Anterior cingulate cortex (tissue), 58 donors: ENCODE results near the gene RELL1.

ENCODE experiments used
- DNase-seq, 58 donors: peaks; one replicate each; lab custom pipeline; 2025; lab: John Stamatoyannopoulos, UW

RELL1 gene

GRCh38 chr4:37641886-37642849, 44.0 kb downstream of the RELL1 start:
- DNase-seq: no peak

- DNase-seq: no peak
These were observed 44.8 kb downstream of the RELL1 start for GRCh38 chr4:37641352-37641751.

- no peak for DNase-seq
These were observed 46.5 kb downstream of the RELL1 start for GRCh38 chr4:37639551-37640285.

DNA sequence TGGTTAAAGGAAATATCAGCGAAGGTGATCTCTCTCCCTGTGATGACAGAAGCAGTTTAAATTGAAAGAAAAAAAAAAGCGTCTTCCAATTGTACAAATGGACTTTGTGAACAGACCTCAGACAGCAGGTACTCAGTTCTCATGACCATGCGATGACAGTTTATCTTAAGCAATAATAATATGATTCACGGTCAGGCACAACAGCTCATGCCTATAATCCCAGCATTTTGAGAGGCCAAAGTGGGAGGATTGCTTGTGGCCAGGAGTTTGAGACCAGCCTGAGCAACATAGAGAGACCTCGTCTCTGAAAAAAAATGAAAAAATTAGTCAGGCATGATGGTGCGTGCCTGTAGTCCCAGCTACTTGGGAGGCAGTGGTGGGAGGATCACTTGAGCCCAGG, 51.0 kb downstream of the RELL1 start:
- no peak for DNase-seq

DNA sequence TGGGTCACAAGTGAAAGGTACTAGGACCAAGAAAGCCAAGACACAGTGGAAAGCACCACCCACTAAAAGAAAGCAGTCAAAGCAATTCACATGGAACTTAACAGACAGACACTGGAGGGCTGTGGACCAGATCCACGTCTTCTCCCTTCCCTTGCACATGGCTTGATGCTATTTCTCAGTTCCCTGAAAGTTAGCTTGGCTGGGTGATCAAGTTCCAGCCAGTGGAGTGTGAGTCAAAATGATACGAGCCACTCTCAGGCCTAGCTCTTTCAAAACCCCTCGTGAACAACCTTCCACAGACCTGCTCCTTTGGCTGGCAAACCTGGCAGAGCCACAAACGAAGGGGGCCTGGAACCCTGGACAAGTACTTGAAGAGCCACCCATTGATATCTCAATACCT, 52.0 kb downstream of the RELL1 start:
- DNase-seq: no peak

DNA sequence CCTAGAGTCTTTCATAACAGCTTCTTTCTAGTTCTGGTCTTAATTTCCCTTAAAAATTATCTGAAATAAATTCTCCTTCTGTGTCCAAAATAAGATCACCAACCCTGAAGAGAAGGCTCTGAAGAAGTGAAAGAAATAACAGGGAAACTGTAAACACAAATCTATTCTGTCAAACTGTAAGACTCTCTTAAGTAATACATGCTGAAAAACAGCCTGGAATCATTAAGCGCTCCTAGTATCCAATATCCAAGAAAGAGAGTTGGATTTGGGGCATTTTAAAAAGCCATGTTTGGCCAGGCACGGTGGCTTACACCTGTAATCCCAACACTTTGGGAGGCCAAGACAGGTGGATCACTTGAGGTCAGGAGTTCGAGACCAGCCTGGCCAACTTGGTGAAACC, 53.3 kb downstream of the RELL1 start:
- DNase-seq: no peak

GRCh38 chr4:37631551-37631950, 54.6 kb downstream of the RELL1 start:
- DNase-seq: no peak

DNA sequence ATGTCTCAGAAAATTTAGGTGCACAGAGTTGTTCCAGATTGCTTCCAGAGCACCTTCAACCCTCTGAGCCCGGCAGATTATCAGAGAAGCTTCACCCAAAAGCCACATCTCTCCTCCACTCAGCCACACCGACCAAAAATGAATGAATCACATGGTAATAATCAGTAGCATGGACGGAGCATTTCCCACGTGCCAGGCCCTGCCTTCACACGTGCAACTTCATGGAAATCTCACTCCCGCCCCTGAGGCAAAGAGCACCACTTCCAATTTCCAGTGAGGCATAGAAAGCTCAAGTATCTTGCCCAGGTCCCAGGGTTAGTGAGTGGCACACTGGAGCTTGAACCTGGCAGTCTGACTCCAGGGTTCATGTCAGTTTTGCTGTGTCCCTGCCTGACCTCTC, 56.5 kb downstream of the RELL1 start:
- no peak for DNase-seq

DNA sequence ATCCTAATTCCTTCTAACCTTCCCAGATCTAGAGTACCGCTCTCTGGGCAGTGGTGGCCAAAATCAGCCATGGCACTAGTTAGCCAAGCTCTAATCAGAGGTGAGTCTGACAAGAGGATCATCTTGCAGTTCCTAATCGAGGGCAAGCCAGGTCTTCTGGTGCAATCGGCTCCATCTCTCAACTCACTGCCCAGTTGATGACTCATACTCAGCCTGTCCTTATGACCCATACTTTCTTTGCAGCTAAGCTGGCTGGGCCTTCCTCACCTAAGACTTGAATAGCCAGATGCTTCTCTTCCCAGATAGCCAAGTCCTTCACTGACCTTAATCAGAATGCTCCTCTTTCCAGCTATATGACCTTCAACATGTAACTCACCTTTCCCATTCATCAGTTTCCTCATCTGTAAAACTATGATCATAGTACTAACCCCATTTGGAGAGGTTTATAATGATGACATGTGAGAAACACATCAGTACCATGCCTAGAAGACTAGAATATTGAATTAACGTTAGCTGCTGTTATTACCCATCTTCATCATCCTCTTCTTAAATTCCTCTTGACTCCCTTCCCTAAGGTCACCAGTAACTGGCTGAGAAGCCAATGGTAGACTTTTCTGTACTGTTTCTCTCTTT, 57.1 kb downstream of the RELL1 start:
- no peak for DNase-seq

- no peak for DNase-seq
These were observed 58.9 kb downstream of the RELL1 start for GRCh38 chr4:37627263-37627662.

- DNase-seq: no peak
These were observed 60.7 kb downstream of the RELL1 start for GRCh38 chr4:37625499-37625898.

GRCh38 chr4:37623940-37624339, 62.2 kb downstream of the RELL1 start:
- no peak for DNase-seq

DNA sequence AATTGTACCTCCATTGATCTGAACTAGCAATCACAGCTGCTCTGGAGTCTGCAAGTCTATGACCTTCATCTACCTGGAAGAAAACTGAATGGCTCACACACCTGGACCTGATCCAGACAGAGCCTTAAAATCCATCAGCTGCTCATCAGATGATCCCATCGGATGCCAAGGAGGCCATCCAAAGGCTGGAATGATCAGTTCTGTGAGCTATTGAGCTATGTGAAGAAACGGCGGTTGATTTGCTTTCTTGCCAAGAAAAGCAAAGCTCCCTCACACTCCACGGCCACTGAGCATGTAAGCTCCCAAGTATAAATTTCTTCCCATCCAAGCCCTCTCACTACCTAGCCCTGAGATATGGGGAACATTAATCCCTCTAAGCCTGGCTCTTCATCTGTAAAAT, 63.1 kb downstream of the RELL1 start:
- no peak for DNase-seq

- DNase-seq: no peak
These were observed 66.0 kb downstream of the RELL1 start for GRCh38 chr4:37620176-37620575.

DNA sequence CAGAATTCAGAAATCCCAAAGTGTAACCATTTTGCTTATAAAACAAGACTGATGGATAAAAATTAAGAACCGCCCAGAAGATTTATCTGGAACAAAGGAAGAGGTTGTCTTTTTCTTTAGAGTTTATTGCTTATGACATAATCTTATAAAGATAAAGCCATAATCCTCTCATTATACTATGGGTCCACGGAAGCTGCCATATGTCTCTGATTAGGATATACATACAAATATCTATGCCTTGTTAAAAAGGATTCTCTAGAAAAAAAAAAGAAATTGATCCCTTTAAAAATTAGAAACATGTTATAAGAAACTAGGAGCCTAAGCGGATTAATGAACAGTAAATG, 70.5 kb downstream of the RELL1 start:
- DNase-seq: no peak

DNA sequence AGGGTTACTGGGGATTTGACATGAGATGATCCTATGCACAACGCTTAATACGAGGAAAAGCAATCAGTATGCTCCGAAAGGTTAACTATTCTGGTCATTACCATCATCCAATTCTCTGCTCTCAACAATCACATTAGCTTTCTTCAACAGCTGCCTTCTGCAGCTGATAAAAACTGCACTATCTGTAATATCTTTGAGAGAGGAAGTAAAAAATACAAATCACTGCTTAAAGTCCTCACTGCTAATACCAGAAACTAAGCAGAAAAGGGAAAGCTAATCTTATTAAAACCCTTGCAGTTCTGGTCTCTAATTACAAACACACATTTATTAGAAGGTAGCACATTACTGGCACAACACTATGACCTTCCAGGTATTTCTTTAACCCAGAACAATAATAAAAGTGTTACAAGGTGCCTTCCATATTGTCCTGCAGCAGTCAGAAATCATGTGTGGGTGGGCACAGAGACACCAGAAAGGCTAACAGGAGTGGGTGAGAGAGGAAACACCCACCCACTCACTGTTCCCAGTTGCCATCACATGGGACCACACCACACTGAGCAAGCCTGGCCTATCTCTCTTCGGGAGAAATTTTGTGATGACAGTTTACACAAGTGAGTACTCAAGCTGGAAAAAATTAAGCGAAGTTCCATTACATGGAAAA, 71.0 kb downstream of the RELL1 start:
- no peak for DNase-seq

- no peak for DNase-seq
These were observed 73.4 kb downstream of the RELL1 start for GRCh38 chr4:37612811-37613210.

- DNase-seq: no peak
These were observed 76.5 kb downstream of the RELL1 start for GRCh38 chr4:37609626-37610025.

DNA sequence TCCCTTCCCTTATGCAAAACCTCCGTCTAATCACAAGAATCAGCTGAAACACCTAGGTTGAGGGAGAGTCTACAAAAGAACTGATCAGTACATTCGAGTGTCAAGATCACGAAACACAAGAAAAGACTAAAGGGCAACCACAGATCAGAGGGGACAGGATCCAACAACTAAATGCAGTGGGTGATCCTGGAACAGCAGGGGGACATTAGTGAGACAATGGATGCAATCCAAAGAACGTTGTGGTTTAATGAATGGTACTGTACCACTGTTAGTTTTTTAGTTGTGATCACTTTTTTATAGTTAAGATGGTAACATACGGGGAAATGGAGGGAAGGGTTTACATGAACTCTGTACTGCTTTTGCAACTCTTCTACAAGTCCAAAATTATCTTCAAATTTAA, 79.2 kb downstream of the RELL1 start:
- no peak for DNase-seq

- DNase-seq: no peak
These were observed 80.2 kb downstream of the RELL1 start for GRCh38 chr4:37605843-37606565.
